ENCODE data around the gene GSK3B.

GRCh38 chr3:119912220-119912619, 182.0 kb downstream of the GSK3B start:
- TF ChIP-seq CTCF (IDR thresholded peaks at IDR 0.05) = no peak
- TF ChIP-seq EZH2 (IDR thresholded peaks at IDR 0.05) = no peak

Data from neural progenitor cell (in vitro differentiated cells).